K562 (cell line): ENCODE data around the gene UBFD1. TPM values are rescaled to one million over a fixed set of nuclear protein-coding genes. Genes with fewer than 3 reads are reported as not detected.

Experiments used
- ATAC-seq: fragments of 200-7000 bp; cut with Tn5 transposase; 3 replicates; pipeline ENCODE4 v1.9.1; 2020; ENCODE audit warnings: moderate library complexity
- BruUV-seq: library from RNA; stranded (reverse); fragments of 400-500 nt; replicated peaks from 2 replicates; lab custom pipeline; 2021; lab: Mats Ljungman, UMichigan
- CTCF ChIA-PET: fragments of 300-600 bp; formaldehyde crosslinking; extraction: SDS; loops from one replicate; lab custom pipeline; 2021; ENCODE audit warnings: low intra/inter-chr PET ratio; lab: Yijun Ruan, JAX
- POLR2A ChIA-PET: fragments of 300-600, 350-650 bp; sonication (Branson Sonifier 250); formaldehyde crosslinking; extraction: SDS; loops from one replicate; lab custom pipeline; 2021; ENCODE audit warnings: antibody characterized with exemption, inconsistent platforms; lab: Yijun Ruan, JAX
- DNase-seq, 4 experiments: peaks; one replicate each; pipeline versions ENCODE4 v3.0.0 to v3.0.0-alpha.2; 2011 to 2018; ENCODE audit warnings: low spot score in 3 of 4, mixed read lengths in 3 of 4; ENCODE audit errors: extremely low read depth in 1 of 4
- FAIRE-seq: peaks from 2 replicates; lab custom pipeline; 2011; peaks lifted over from hg19 to GRCh38; lab: Jason Lieb, UNC
- H2AFZ ChIP-seq: 2 replicates; pipeline ENCODE4 v1.6.0; 2011; ENCODE audit warnings: low read depth, low read length, control low read depth, inconsistent platforms
- H3K27ac ChIP-seq: fragments of 200-600 bp; 3 replicates; pipeline ENCODE4 v1.8.0; 2011; ENCODE audit warnings: low read depth, mild to moderate bottlenecking, control low read depth, inconsistent platforms, low read length, moderate library complexity, mixed read lengths; ENCODE audit errors: extremely low read depth
- H3K27me3 ChIP-seq, 2 experiments: fragments of 300-600 bp in 1 of 2; 2 replicates in 1 of 2; 3 replicates in 1 of 2; pipeline versions ENCODE4 v1.6.0 to v1.8.0; 2011; ENCODE audit warnings: inconsistent platforms in 2 of 2, low read length in 2 of 2, mild to moderate bottlenecking in 1 of 2, mixed read lengths in 1 of 2, moderate library complexity in 1 of 2; ENCODE audit not compliant: control insufficient read depth in 2 of 2, insufficient read depth in 2 of 2
- H3K36me3 ChIP-seq: fragments of 300-600 bp; 3 replicates; pipeline ENCODE4 v1.8.0; 2011; ENCODE audit warnings: mild to moderate bottlenecking, low read length, inconsistent platforms; ENCODE audit not compliant: control insufficient read depth, insufficient read depth
- H3K4me1 ChIP-seq, 2 experiments: fragments of 200-600 bp in 1 of 2; replicated peaks in 1 of 2; 2 replicates in 1 of 2; 3 replicates in 1 of 2; pipeline versions ENCODE4 v1.5.1 to v1.8.0; 2011; ENCODE audit warnings: inconsistent platforms in 2 of 2, low read length in 2 of 2, mild to moderate bottlenecking in 1 of 2, mixed read lengths in 1 of 2, moderate library complexity in 1 of 2; ENCODE audit not compliant: control insufficient read depth in 2 of 2, insufficient read depth in 2 of 2
- H3K4me2 ChIP-seq: 2 replicates; pipeline ENCODE4 v1.6.1; 2011; ENCODE audit warnings: low read length, control low read depth, inconsistent platforms, mixed read lengths; ENCODE audit not compliant: insufficient read depth
- H3K4me3 ChIP-seq: fragments of 200-600 bp; sonication (generic), shearing (Covaris generic); 2 replicates; pipeline ENCODE4 v1.5.1; 2016; ENCODE audit warnings: control low read depth, inconsistent platforms
- H3K79me2 ChIP-seq: fragments of 200-600 bp; 3 replicates; pipeline ENCODE4 v1.8.0; 2011; ENCODE audit warnings: low read length, inconsistent platforms; ENCODE audit not compliant: control insufficient read depth, insufficient read depth
- H3K9ac ChIP-seq, 2 experiments: 2 replicates each; pipeline versions ENCODE4 v1.6.0 to v1.6.1; 2011; ENCODE audit warnings: low read depth in 2 of 2, low read length in 2 of 2, control low read depth in 1 of 2, inconsistent platforms in 1 of 2, mild to moderate bottlenecking in 1 of 2, mixed read lengths in 1 of 2; ENCODE audit not compliant: insufficient read depth in 1 of 2
- H3K9me1 ChIP-seq: one replicate; pipeline ENCODE4 v1.6.0; 2011; ENCODE audit warnings: inconsistent platforms, mild to moderate bottlenecking, low read length, moderate library complexity; ENCODE audit not compliant: control insufficient read depth, insufficient read depth
- H3K9me3 ChIP-seq: replicated peaks from 2 replicates; pipeline ENCODE4 v1.5.1; 2011; ENCODE audit warnings: low read depth, low read length, inconsistent platforms; ENCODE audit not compliant: control insufficient read depth, insufficient read depth
- H4K20me1 ChIP-seq: replicated peaks from 2 replicates; pipeline ENCODE4 v1.6.1; 2011; ENCODE audit warnings: low read length, inconsistent platforms, mixed read lengths; ENCODE audit not compliant: control insufficient read depth, insufficient read depth
- ADNP ChIP-seq: fragments of 200-800 bp; sonication (Bioruptor generic); IDR thresholded peaks from 2 replicates; pipeline ENCODE4 v1.6.1; 2016; ENCODE audit warnings: missing genetic modification characterization, missing compliant biosample characterization
- BCOR ChIP-seq: fragments of 450-650 bp; IDR thresholded peaks from 2 replicates; pipeline ENCODE4 v1.6.1; 2016
- CBX5 ChIP-seq: IDR thresholded peaks from 2 replicates; pipeline ENCODE4 v1.6.1; 2014; ENCODE audit warnings: low read depth, borderline replicate concordance
- ESRRA ChIP-seq: fragments of 450-650 bp; IDR thresholded peaks from 2 replicates; pipeline ENCODE4 v1.6.1; 2014; ENCODE audit warnings: low read depth, mild to moderate bottlenecking, moderate library complexity, borderline replicate concordance
- GATAD2B ChIP-seq: fragments of 450-650 bp; IDR thresholded peaks from 2 replicates; pipeline ENCODE4 v1.6.1; 2017; ENCODE audit warnings: mild to moderate bottlenecking, borderline replicate concordance
- MTA3 ChIP-seq: fragments of 450-650 bp; formaldehyde crosslinking; IDR thresholded peaks from 2 replicates; pipeline ENCODE4 v1.6.1; 2017; ENCODE audit warnings: mild to moderate bottlenecking, borderline replicate concordance
- RBM25 ChIP-seq: fragments of 200-400 bp; formaldehyde crosslinking; IDR thresholded peaks from 2 replicates; pipeline ENCODE4 v1.6.1; 2018; ENCODE audit warnings: low read length, low read depth, moderate library complexity; ENCODE audit not compliant: severe bottlenecking
- STAT5B ChIP-seq: fragments of 250-450 bp; sonication (Bioruptor Pico); IDR thresholded peaks from 2 replicates; pipeline ENCODE4 v1.8.0; 2021; ENCODE audit warnings: mild to moderate bottlenecking, inconsistent platforms
- ZNF444 ChIP-seq: fragments of 250-450 bp; sonication (Bioruptor Pico); IDR thresholded peaks from 2 replicates; pipeline ENCODE4 v1.4.0; 2020; ENCODE audit warnings: mild to moderate bottlenecking, moderate library complexity
- WGBS: fragments of 100-300 bp; shearing (Covaris generic); methylation state at CpG from one replicate; pipeline ENCODE4 v1.1.6; 2016; ENCODE audit warnings: low coverage, mixed read lengths; ENCODE audit not compliant: insufficient coverage; ENCODE audit errors: missing lambda C conversion rate; 5-methylcytosine and 5-hydroxymethylcytosine counted together
- in situ Hi-C: fragments of 300-500 bp; cut with MboI; formaldehyde crosslinking; loops from 4 replicates; pipeline ENCODE4 v1.15.0; 2018; ENCODE audit warnings: inconsistent platforms, mixed read lengths
- intact Hi-C: fragments of 100-400 bp; cut with micrococcal nuclease; formaldehyde crosslinking; loops from 2 replicates; pipeline ENCODE4 v1.14.2; 2022
- polyA plus RNA-seq, 8 experiments: library from polyadenylated mRNA; depleted of rRNA in 4 of 8; stranded (reverse) in 5 of 8; unstranded in 3 of 8; fragments of >200 nt; fragmentation: Nextera tagmentation in 2 of 8; fragmentation: Illumina TruSeq in 1 of 8; extraction: Ambion mirVana in 2 of 8; extraction: Trizol in 1 of 8; gene quantifications; 2 replicates each; pipeline versions ENCODE4 v1.2.1 to v1.2.3, GENCODE V29; 2011 to 2014; ENCODE audit warnings: inconsistent platforms in 1 of 8, missing spikeins in 1 of 8
- total RNA-seq, 7 experiments: library from RNA; depleted of rRNA in 6 of 7; stranded (reverse); fragments of >200 nt in 6 of 7; fragmentation: Illumina TruSeq in 2 of 7; extraction: Trizol in 2 of 7; gene quantifications; 2 replicates each; pipeline versions ENCODE4 v1.2.1 to v1.2.3, GENCODE V29; 2011 to 2021; ENCODE audit warnings: low replicate concordance in 1 of 7
- TF ChIP-seq, protein P1 (sequence below): IDR thresholded peaks from 2 replicates; pipeline ENCODE4 v1.6.1; 2011; ENCODE audit not compliant: insufficient read length; ENCODE audit errors: extremely low read depth
- TF ChIP-seq, protein P2 (sequence below): fragments of 250-450 bp; sonication (Bioruptor Pico); IDR thresholded peaks from 2 replicates; pipeline ENCODE4 v1.9.0; 2021; ENCODE audit warnings: mild to moderate bottlenecking

The UBFD1 gene
- total and polyA plus RNA-seq, 9 of the 15 experiments (the other 6 are each of a cell fraction or from before 2014, with no cell fraction given): 10.7 to 66.2 (median 34.0) TPM

DNA sequence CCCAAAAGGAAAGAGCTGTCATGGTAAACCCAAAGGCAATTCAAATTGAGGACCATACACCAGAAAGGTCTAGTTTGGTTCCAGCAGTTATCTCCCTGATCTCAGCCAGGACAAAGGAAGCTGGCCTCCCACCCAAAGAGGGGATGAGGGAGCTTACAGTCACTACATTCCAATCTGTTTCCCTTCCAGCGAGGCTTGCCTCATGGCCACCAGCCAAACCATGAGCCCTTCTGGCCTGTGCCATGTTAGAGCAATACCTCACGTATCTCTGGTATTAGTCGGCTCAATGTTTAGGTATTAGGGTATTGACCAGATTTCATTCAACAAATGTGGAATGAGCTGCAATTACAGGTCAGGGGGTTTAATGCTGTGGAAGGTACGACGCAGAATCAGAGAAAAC is 30.2 kb downstream of the UBFD1 start (continued):
- TF ChIP-seq MTA3 (no peak), ZNF444 (no peak)
- TF ChIP-seq, protein P1, sequence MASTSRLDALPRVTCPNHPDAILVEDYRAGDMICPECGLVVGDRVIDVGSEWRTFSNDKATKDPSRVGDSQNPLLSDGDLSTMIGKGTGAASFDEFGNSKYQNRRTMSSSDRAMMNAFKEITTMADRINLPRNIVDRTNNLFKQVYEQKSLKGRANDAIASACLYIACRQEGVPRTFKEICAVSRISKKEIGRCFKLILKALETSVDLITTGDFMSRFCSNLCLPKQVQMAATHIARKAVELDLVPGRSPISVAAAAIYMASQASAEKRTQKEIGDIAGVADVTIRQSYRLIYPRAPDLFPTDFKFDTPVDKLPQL: no peak

DNA sequence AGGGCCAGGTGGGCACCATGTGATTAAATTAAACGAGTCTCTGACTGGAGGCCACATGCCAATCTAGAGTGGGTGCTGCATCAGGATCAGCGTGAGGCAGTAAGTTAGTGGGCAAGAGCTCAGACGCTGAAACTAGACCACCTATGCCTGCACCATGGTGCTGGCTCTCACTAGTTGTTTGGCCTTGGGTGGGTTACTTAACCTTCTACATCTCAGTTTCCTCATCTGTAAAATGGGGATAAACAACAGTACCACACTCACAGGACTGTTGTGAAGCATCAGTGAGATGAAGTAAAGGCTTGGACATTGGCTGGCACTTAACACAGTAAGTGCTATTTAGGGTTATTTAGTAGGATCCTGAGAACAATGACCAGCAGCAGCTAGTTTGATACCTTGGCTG is 32.7 kb downstream of the UBFD1 start:
- BruUV-seq: no TSS peak
- H3K9ac ChIP-seq: no peak overlapping the region
- POLR2A ChIA-PET: interaction anchor here (0.6 to 0.7 kb wide), 2 partner anchors 24 to 97 kb away, joined by 3 read pairs; no protein-coding TSS in a partner anchor
- TF ChIP-seq RBM25 (peak; percentile 74), STAT5B (CRISPR knock-in tag) (no peak), BCOR (peak; percentile 27; the same call in 1 of the 2 replicates), CBX5 (no peak), GATAD2B (no peak), ADNP (tag) (0 out of 2 replicates have a peak, but pooled peaks have one; percentile 40), ESRRA (0 out of 2 replicates have a peak, but pooled peaks have one; percentile 25)
- TF ChIP-seq, protein P2, sequence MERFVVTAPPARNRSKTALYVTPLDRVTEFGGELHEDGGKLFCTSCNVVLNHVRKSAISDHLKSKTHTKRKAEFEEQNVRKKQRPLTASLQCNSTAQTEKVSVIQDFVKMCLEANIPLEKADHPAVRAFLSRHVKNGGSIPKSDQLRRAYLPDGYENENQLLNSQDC: no peak
- TF ChIP-seq, all 486 proteins: peak for 4
- H3K4me3 ChIP-seq: no peak overlapping the region
- in situ Hi-C loops: no loop called here
- CTCF ChIA-PET: no interaction called here
- no peaks in the 10 kb centered on the region for H3K27me3 ChIP-seq
- DNase-seq: no peak
- peaks cover 81% of the 10 kb centered on the region for H3K79me2 ChIP-seq
- H3K4me1 ChIP-seq: peaks cover 2 to 11% of the 10 kb centered on the region in 2 experiments; a peak in 3 of 5 replicates
- peaks cover 4% of the 10 kb centered on the region; the same call in 1 of the 2 replicates for H4K20me1 ChIP-seq
- 96% methylated on average over 3 of the region's 3 CpGs for WGBS
- H3K36me3 ChIP-seq: peaks cover 94% of the 10 kb centered on the region
- H2AFZ ChIP-seq: no peak overlapping the region
- FAIRE-seq: no peak
- no peak overlapping the region for H3K4me2 ChIP-seq
- no peaks in the 10 kb centered on the region for H3K9me3 ChIP-seq
- H3K9me1 ChIP-seq: no peaks in the 10 kb centered on the region
- no peak overlapping the region for H3K27ac ChIP-seq
- intact Hi-C loops: no loop called here
- no peak for ATAC-seq
